Left ventricle myocardium inferior (tissue), 1 donor: ENCODE results near the gene FREM1. TPM values are rescaled to one million over a fixed set of nuclear protein-coding genes. Genes with fewer than 3 reads are reported as not detected.

ENCODE experiments used
- DNase-seq: peaks from one replicate; pipeline ENCODE4 v3.0.0-alpha.2; 2020
- H3K27ac ChIP-seq: fragments of 200-600 bp; replicated peaks from 2 replicates; pipeline ENCODE4 v1.8.0; 2021
- H3K27me3 ChIP-seq: fragments of 200-600 bp; 2 replicates; pipeline ENCODE4 v1.8.0; 2021; ENCODE audit warnings: low read depth
- H3K36me3 ChIP-seq: fragments of 200-600 bp; 2 replicates; pipeline ENCODE4 v1.8.0; 2021
- H3K4me1 ChIP-seq: fragments of 200-600 bp; 2 replicates; pipeline ENCODE4 v1.8.0; 2021
- H3K4me3 ChIP-seq: fragments of 200-600 bp; 2 replicates; pipeline ENCODE4 v1.8.0; 2021; ENCODE audit warnings: mild to moderate bottlenecking, moderate library complexity
- H3K9me3 ChIP-seq: fragments of 200-600 bp; replicated peaks from 2 replicates; pipeline ENCODE4 v1.8.0; 2021
- intact Hi-C: fragments of 100-400 bp; cut with micrococcal nuclease; formaldehyde crosslinking; loops from one replicate; pipeline ENCODE4 v1.11.0; 2022
- total RNA-seq: library from RNA; stranded (reverse); fragmentation: NEBNext Ultra II Directional; extraction: Animal tissue kit (Norgen Biotek cat#: 25700); gene quantifications from one replicate; pipeline ENCODE4 v1.2.1, GENCODE V29; 2021
- TF ChIP-seq, protein P1 (sequence below): fragments of 200-600 bp; IDR thresholded peaks from 2 replicates; pipeline ENCODE4 v1.8.0; 2021; ENCODE audit warnings: antibody characterized with exemption, mild to moderate bottlenecking, borderline replicate concordance
- donor health status: DM: no; HTN: yes; CAD: no; lungs with severe emphysema.

The FREM1 gene
- total RNA-seq, 1 donor from 2014 or later: 3.0 TPM

GRCh38 chr9:14899042-14899814 is 11.0 kb downstream of the FREM1 start:
- H3K4me3 ChIP-seq: peak overlapping the region; percentile 35
- intact Hi-C loops: no loop called here

GRCh38 chr9:14895806-14896205 is 14.4 kb downstream of the FREM1 start:
- Histone ChIP-seq H3K27me3 (no peaks in the 10 kb centered on the region), H3K4me3 (no peak overlapping the region), H3K27ac (no peak overlapping the region), H3K9me3 (no peaks in the 10 kb centered on the region), H3K36me3 (no peaks in the 10 kb centered on the region), H3K4me1 (no peaks in the 10 kb centered on the region)
- no peak for DNase-seq
- TF ChIP-seq, protein P1, sequence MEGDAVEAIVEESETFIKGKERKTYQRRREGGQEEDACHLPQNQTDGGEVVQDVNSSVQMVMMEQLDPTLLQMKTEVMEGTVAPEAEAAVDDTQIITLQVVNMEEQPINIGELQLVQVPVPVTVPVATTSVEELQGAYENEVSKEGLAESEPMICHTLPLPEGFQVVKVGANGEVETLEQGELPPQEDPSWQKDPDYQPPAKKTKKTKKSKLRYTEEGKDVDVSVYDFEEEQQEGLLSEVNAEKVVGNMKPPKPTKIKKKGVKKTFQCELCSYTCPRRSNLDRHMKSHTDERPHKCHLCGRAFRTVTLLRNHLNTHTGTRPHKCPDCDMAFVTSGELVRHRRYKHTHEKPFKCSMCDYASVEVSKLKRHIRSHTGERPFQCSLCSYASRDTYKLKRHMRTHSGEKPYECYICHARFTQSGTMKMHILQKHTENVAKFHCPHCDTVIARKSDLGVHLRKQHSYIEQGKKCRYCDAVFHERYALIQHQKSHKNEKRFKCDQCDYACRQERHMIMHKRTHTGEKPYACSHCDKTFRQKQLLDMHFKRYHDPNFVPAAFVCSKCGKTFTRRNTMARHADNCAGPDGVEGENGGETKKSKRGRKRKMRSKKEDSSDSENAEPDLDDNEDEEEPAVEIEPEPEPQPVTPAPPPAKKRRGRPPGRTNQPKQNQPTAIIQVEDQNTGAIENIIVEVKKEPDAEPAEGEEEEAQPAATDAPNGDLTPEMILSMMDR: no peak
- intact Hi-C loops: no loop called here

More at GRCh38 chr9:14899042-14899814, 11.0 kb downstream of the FREM1 start:
- Histone ChIP-seq H3K4me1 (no peaks in the 10 kb centered on the region), H3K27ac (peak overlapping the region; percentile 8), H3K27me3 (no peaks in the 10 kb centered on the region), H3K36me3 (no peaks in the 10 kb centered on the region), H3K9me3 (no peaks in the 10 kb centered on the region)
- TF ChIP-seq, protein P1: no peak
- no peak for DNase-seq

DNA sequence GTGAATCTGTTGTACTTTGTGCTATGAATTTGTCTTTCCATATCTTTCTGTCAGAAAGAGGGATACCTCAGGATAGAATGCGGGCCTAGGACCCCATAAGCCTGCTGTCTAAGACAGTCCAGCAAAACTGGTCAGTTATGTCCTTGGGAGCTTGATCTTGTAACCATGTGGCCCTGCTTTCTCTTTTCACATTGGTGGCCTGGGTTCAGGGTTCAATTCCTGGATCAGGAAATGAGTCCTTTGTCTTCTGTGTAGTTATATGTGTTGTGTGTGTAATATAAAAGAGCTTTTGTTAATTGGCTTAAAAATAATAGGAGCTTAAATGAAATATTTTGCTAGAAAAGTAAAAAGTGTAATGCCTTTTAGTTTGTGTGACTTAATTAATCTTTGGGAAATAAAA is 16.9 kb downstream of the FREM1 start:
- Histone ChIP-seq H3K9me3 (no peaks in the 10 kb centered on the region), H3K36me3 (no peaks in the 10 kb centered on the region), H3K27me3 (no peaks in the 10 kb centered on the region), H3K4me1 (no peaks in the 10 kb centered on the region), H3K4me3 (no peak overlapping the region), H3K27ac (no peak overlapping the region)
- intact Hi-C loops: no loop called here
- TF ChIP-seq, protein P1: no peak
- no peak for DNase-seq

DNA sequence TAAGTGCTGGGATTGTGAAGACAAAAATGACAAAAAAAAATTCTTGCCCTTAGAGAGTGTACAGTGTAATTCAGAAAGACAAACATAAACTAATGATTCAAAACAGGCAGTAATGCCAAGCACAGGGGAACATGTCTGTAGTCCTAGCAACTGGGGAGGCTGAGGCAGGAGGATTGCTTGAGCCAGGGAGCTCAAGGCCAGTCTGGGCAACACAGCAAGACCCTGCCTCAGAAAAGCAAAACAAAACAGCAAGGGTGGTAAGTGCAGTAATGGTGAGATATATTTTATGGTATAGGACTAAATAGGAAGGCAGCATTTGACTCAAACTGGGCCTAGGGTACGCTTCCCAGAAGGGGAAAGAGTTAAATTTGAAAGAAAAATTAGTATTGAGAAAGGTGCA is 18.9 kb downstream of the FREM1 start:
- DNase-seq: no peak
- intact Hi-C loops: no loop called here
- TF ChIP-seq, protein P1: no peak
- Histone ChIP-seq H3K36me3 (no peaks in the 10 kb centered on the region), H3K27ac (no peak overlapping the region), H3K4me1 (peaks cover 6% of the 10 kb centered on the region), H3K27me3 (no peaks in the 10 kb centered on the region), H3K9me3 (no peaks in the 10 kb centered on the region), H3K4me3 (no peak overlapping the region)

DNA sequence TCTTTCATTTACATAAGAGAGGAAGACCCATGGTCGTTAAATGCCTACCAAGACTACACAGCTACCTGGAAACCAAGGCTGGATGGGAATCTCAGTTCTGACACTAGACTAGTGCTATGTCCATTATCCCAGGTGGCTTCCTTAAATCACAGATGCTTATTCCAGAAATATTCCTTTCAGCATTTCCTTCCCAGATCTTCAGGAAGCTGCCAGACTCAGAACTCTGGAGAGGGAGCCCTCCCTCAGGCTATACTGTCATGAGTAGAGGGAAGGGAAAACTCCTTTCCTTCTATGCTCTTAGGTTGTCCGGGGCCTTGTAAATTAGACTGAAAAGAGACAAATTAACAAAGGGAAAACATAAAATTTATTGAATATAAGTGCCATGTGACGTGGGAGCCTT is 20.8 kb downstream of the FREM1 start:
- TF ChIP-seq, protein P1: no peak

More for the DNA sequence above, 20.8 kb downstream of the FREM1 start:
- no peak for DNase-seq
- Histone ChIP-seq H3K36me3 (no peaks in the 10 kb centered on the region), H3K27ac (no peak overlapping the region), H3K4me3 (no peak overlapping the region), H3K9me3 (no peaks in the 10 kb centered on the region), H3K4me1 (peaks cover 6% of the 10 kb centered on the region), H3K27me3 (no peaks in the 10 kb centered on the region)
- intact Hi-C loops: no loop called here
